ENCODE results near the gene PAPPA.

GRCh38 chr9:116334546-116335150, 181.1 kb downstream of the PAPPA start:
- TF ChIP-seq CTCF (IDR thresholded peaks at IDR 0.05; ENCODE audit: poor library complexity, severe bottlenecking) (no peak), SMC3 (conservative IDR thresholded peaks at IDR 0.05; ENCODE audit: poor library complexity) (no peak), POLR2AphosphoS5 (IDR thresholded peaks at IDR 0.05) (no peak), TAF1 (IDR thresholded peaks at IDR 0.05; ENCODE audit: low read depth) (no peak), EZH2 (IDR thresholded peaks at IDR 0.05; ENCODE audit: borderline replicate concordance, insufficient read depth, low read length, poor library complexity, severe bottlenecking) (no peak), REST (IDR thresholded peaks at IDR 0.05; ENCODE audit: borderline replicate concordance) (no peak), EP300 (conservative IDR thresholded peaks at IDR 0.05; ENCODE audit: poor library complexity, severe bottlenecking) (no peak), RAD21 (conservative IDR thresholded peaks at IDR 0.05) (no peak)
